ENCODE measurements around the gene SEPTIN1. TPM values are rescaled to one million over a fixed set of nuclear protein-coding genes. Genes with fewer than 3 reads are reported as not detected.

The SEPTIN1 gene
- total RNA-seq, 2 donors from 2014 or later: 192 to 207 TPM

- DNase-seq (ENCODE audit: low spot score): no peak
- Mint-ChIP-seq H3K4me3 (peak overlapping the region; percentile 90), H3K4me1 (ENCODE audit: low read depth in 2 of 2) (peaks cover 46 to 55% of the 10 kb centered on the region in 2 donors), H3K27ac (peak overlapping the region; percentile 19 to 79), H3K9me3 (no peaks in the 10 kb centered on the region), H3K27me3 (no peaks in the 10 kb centered on the region), H3K36me3 (peaks cover 14% of the 10 kb centered on the region)
- ATAC-seq: no peak
Measured at GRCh38 chr16:30366511-30366910, 15.8 kb downstream of the SEPTIN1 start.

DNA sequence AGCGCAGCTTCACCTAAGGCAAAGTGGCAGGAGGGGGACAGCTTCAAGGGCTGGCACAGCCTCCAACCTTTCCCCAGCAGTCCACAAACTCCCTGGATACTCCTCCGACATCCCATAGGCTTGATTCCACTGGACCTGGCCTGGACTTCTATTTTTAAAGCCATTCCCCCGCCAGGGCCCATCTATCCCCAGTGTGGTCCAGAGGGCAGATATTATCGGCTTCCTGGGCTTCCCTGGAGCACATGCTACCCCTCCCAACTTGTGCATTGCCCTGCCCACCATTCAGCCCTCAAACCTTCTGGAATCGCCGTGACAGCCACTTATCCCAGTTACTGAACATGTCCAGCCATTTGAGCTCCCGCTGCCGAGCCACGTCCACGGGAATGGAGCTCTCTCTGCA is 17.2 kb downstream of the SEPTIN1 start:
- Mint-ChIP-seq H3K36me3 (peaks cover 14% of the 10 kb centered on the region), H3K4me1 (ENCODE audit: low read depth in 2 of 2) (peaks cover 50 to 53% of the 10 kb centered on the region in 2 donors), H3K9me3 (no peaks in the 10 kb centered on the region), H3K27me3 (no peaks in the 10 kb centered on the region), H3K4me3 (no peak overlapping the region), H3K27ac (peak overlapping the region; percentile 7 to 12)
- no peak for DNase-seq (ENCODE audit: low spot score)
- no peak for ATAC-seq

DNA sequence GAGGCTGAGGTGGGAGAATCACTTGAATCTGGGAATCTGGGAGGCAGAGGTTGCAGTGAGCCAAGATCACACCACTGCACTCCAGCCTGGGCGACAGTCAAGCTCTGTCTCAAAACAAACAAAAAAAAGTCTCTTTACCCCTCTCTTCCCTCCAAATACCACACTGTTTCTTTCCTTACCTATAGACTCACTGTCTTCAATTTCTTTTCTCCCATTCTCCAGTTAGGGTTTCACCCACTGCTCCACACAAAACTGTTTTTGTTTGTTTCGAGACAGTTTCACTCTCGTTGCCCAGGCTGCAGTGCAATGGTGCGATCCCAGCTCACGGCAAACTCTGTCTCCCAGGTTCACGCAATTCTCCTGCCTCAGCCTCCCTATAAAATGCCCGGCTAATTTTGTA is 21.2 kb downstream of the SEPTIN1 start:
- Mint-ChIP-seq H3K27ac (peak overlapping the region in 1 of 2 donors; percentile 4), H3K27me3 (no peaks in the 10 kb centered on the region), H3K4me3 (no peak overlapping the region), H3K4me1 (ENCODE audit: low read depth in 2 of 2) (peaks cover 31 to 34% of the 10 kb centered on the region in 2 donors), H3K36me3 (peaks cover 14% of the 10 kb centered on the region), H3K9me3 (no peaks in the 10 kb centered on the region)
- ATAC-seq (no peak), DNase-seq (ENCODE audit: low spot score) (no peak)

DNA sequence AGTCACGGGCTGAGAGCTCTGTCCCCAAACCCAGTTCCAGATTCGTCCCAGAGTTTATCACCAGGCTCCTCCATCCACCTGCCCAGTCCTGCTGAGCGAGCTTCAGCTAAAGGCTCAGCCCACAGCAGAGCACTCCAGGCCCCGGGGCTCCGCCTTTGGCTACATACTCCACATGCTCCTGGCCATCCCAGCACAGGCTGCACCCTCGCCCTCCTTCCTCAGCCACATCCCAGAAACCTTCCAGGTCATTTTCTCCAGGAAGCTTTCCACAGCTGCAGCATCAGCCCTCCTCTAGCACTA is 22.5 kb downstream of the SEPTIN1 start:
- H3K9me3 Mint-ChIP-seq: no peaks in the 10 kb centered on the region
- H3K4me3 Mint-ChIP-seq: no peak overlapping the region
- DNase-seq (ENCODE audit: low spot score) (no peak), ATAC-seq (no peak)
- H3K36me3 Mint-ChIP-seq: peaks cover 14% of the 10 kb centered on the region
- no peaks in the 10 kb centered on the region for H3K27me3 Mint-ChIP-seq
- H3K4me1 Mint-ChIP-seq (ENCODE audit: low read depth in 2 of 2): peaks cover 30 to 36% of the 10 kb centered on the region in 2 donors
- no peak overlapping the region for H3K27ac Mint-ChIP-seq

GRCh38 chr16:30358990-30359870 is 23.1 kb downstream of the SEPTIN1 start:
- Mint-ChIP-seq H3K27me3 (no peaks in the 10 kb centered on the region), H3K4me1 (ENCODE audit: low read depth in 2 of 2) (peaks cover 35 to 40% of the 10 kb centered on the region in 2 donors), H3K36me3 (peaks cover 14% of the 10 kb centered on the region), H3K9me3 (no peaks in the 10 kb centered on the region), H3K27ac (no peak overlapping the region), H3K4me3 (no peak overlapping the region)
- ATAC-seq (no peak), DNase-seq (ENCODE audit: low spot score) (no peak)

DNA sequence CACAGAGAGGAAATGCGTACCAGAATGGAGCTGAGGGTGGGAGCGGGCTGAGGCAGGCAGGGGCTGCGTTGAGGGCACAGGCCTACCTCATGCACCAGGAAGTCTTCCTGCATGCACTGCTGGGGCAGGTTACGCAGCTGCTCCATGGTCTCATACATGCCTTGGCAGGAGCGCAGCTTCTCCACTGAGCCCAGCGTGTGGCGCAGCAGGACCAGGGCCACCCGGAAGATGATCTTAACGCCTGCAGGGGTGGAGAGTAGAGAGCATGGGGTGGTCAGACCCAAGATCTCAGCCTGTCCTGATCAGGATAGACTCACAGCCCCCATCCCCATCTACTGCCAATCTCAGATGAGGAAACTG is 23.8 kb downstream of the SEPTIN1 start:
- DNase-seq (ENCODE audit: low spot score) (no peak), ATAC-seq (no peak)
- peaks cover 41 to 46% of the 10 kb centered on the region in 2 donors for H3K4me1 Mint-ChIP-seq (ENCODE audit: low read depth in 2 of 2)
- H3K27ac Mint-ChIP-seq: no peak overlapping the region
- H3K36me3 Mint-ChIP-seq: peaks cover 14% of the 10 kb centered on the region
- H3K27me3 Mint-ChIP-seq: no peaks in the 10 kb centered on the region
- no peaks in the 10 kb centered on the region for H3K9me3 Mint-ChIP-seq
- no peak overlapping the region for H3K4me3 Mint-ChIP-seq

DNA sequence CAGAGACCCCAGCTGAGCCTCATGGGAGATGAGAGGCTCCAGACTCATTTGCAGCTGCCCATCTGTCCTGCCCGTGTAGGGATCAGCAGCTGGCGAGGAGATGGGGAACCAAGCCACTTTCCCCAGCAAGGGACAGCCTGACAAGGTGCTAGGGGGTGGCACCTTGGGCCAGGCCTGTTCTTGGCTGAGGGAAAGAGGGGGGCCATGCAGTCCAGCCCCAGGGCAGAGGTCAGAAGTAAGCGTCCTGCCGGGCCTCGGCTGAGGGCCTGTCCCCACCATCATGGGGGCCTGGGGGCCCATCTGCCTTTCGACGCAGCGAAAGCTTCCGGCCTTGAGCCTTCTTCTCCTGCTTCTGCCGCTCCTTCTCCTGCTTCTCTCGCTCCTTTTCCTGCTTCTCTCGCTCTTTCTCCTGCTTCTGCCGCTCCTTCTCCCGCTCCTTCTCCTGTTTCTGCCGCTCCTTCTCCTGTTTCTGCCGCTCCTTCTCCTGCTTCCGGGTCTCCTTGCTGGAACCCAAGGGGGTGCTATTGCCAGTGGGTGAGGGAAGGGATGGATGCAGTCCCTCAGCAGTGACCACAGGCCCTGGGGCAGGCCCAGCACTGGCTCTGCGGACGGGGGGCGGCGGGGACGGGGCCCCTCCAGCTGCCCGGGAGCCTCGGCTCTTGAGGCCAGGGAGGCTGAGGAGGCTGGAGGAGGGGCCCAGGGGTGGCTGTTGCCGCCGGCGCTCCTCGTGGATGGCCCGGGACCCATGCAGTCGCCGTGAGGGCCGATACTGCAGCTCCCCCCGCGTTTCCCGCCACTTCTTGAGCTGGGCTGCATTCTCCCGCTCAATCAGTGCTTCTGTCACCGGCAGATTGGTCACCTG is 24.4 kb downstream of the SEPTIN1 start:
- no peak overlapping the region for H3K4me3 Mint-ChIP-seq
- no peaks in the 10 kb centered on the region for H3K9me3 Mint-ChIP-seq
- H3K27me3 Mint-ChIP-seq: no peaks in the 10 kb centered on the region
- no peak for ATAC-seq
- DNase-seq (ENCODE audit: low spot score): no peak
- H3K4me1 Mint-ChIP-seq (ENCODE audit: low read depth in 2 of 2): peaks cover 36 to 45% of the 10 kb centered on the region in 2 donors
- peak overlapping the region in 1 of 2 donors; percentile 99 for H3K27ac Mint-ChIP-seq
- H3K36me3 Mint-ChIP-seq: peaks cover 9% of the 10 kb centered on the region

DNA sequence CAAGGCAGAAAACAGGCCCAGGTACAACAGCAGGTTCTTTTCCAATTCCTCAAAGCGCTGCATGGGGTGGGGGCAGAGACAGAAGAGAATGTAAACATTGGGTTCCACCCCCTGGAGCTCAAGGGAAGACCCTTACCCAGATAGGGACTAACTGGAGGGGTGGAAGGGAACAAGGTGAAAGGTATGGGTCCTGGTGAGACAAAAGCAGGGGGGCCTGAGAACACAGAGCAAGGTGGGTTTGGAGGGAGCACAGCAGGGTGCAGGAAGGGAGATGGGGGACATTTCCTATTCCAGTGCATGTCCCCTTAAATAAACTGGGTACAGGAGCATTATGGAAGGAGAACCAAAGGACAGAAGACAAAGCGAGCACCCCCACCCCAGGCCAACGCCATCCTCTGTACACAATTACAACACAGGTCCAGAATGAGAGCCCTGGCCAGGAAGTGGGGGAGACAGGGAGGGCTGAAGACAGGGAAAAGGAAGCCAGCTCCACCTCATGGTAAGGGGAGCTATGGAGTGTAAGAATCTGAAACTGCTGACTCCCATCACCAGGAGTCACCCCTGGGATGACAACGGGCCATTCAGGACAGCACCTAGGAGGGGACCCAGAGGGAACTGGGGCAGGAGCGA is 25.2 kb downstream of the SEPTIN1 start:
- Mint-ChIP-seq H3K27ac (peak overlapping the region; percentile 11 to 99), H3K4me3 (no peak overlapping the region), H3K9me3 (no peaks in the 10 kb centered on the region), H3K27me3 (no peaks in the 10 kb centered on the region), H3K36me3 (peaks cover 1% of the 10 kb centered on the region), H3K4me1 (ENCODE audit: low read depth in 2 of 2) (peaks cover 37 to 44% of the 10 kb centered on the region in 2 donors)
- ATAC-seq (no peak), DNase-seq (ENCODE audit: low spot score) (peak; percentile 40)

- H3K4me3 Mint-ChIP-seq: peak overlapping the region; percentile 95
- no peaks in the 10 kb centered on the region for H3K36me3 Mint-ChIP-seq
- peaks cover 43 to 47% of the 10 kb centered on the region in 2 donors for H3K4me1 Mint-ChIP-seq (ENCODE audit: low read depth in 2 of 2)
- H3K9me3 Mint-ChIP-seq: no peaks in the 10 kb centered on the region
- H3K27me3 Mint-ChIP-seq: no peaks in the 10 kb centered on the region
- ATAC-seq: no peak
- DNase-seq (ENCODE audit: low spot score): peak; percentile 56
- peak overlapping the region; percentile 92 to 99 for H3K27ac Mint-ChIP-seq
Measured at GRCh38 chr16:30356401-30357084, 25.8 kb downstream of the SEPTIN1 start.

DNA sequence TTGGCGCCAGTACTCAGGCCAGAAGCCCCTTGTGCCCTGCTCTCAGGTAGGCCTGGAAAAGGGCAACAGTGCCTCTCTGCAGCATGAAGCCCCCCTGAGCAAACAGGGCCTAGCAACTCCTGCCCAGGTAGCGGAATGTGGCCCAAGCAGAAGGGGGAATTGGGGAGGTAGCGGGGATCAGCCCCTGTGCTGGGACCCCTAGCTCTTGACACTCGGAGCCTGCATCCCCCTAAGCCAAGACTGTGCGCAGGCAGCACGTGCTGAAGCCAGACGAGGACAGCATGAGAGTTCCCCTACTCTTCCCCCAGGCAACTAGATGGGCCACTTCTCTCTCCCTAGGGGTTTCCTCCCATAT is 26.4 kb downstream of the SEPTIN1 start:
- H3K4me1 Mint-ChIP-seq (ENCODE audit: low read depth in 2 of 2): peaks cover 49 to 51% of the 10 kb centered on the region in 2 donors
- H3K27me3 Mint-ChIP-seq: no peaks in the 10 kb centered on the region
- peak overlapping the region; percentile 95 for H3K4me3 Mint-ChIP-seq
- DNase-seq (ENCODE audit: low spot score) (no peak), ATAC-seq (no peak)
- no peaks in the 10 kb centered on the region for H3K9me3 Mint-ChIP-seq
- peak overlapping the region; percentile 92 to 99 for H3K27ac Mint-ChIP-seq
- H3K36me3 Mint-ChIP-seq: no peaks in the 10 kb centered on the region

DNA sequence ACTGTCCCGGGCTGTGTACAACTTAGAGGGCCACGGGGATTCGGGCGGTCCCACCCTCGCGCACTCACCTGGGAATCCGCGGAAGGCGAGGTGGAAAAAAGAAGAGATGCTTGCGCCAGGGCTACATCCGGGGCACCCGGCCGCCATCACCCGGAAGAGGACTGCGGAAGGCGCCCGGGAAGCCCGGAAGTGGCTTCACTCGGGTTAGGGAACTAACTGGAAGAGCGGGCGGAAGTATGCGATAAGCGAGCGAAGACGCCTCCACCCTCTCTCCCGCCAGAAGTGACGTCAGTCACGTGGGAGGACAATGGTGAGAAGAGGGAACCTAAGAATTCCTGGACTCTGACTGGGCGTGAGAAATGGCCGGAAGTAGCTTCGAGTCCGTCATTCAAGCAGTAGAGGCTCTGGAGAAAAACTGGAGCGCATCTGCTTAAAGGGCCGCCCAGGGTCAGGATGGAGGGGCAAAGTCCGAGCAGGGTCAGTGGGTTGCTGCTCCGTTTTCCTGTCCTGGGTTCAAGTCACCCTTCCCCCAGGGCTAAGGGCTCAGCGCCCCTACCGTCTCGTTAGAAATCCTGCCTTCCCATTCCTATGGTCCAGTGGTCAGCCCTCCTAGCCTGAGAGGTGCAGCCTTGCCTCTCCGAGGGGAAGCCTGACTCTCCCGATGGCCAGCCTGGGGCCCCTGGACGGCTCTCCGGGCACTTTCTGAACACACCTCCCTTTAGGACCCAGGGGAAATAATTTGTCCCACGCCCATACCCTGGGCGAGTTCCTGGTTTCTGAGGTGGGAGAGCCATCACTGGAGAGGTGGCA is 27.0 kb downstream of the SEPTIN1 start, which contains the start of gene CD2BP2:
Gene CD2BP2 (minus strand): TSS at position 165 of the 810 bp plus-strand sequence. CDS start 627 bp downstream, outside the sequence.
- peak; percentile 95 for DNase-seq (ENCODE audit: low spot score)
- H3K27me3 Mint-ChIP-seq: no peaks in the 10 kb centered on the region
- no peaks in the 10 kb centered on the region for H3K9me3 Mint-ChIP-seq
- peak within 1 kb of the TSS; percentile 92 to 99 for H3K27ac Mint-ChIP-seq
- H3K36me3 Mint-ChIP-seq: peaks cover 3% of the 10 kb centered on the region
- H3K4me1 Mint-ChIP-seq (ENCODE audit: low read depth in 2 of 2): peaks cover 52% of the 10 kb centered on the region in 2 donors
- H3K4me3 Mint-ChIP-seq: peak within 1 kb of the TSS; percentile 95
- ATAC-seq: peak; percentile 85 to 91

DNA sequence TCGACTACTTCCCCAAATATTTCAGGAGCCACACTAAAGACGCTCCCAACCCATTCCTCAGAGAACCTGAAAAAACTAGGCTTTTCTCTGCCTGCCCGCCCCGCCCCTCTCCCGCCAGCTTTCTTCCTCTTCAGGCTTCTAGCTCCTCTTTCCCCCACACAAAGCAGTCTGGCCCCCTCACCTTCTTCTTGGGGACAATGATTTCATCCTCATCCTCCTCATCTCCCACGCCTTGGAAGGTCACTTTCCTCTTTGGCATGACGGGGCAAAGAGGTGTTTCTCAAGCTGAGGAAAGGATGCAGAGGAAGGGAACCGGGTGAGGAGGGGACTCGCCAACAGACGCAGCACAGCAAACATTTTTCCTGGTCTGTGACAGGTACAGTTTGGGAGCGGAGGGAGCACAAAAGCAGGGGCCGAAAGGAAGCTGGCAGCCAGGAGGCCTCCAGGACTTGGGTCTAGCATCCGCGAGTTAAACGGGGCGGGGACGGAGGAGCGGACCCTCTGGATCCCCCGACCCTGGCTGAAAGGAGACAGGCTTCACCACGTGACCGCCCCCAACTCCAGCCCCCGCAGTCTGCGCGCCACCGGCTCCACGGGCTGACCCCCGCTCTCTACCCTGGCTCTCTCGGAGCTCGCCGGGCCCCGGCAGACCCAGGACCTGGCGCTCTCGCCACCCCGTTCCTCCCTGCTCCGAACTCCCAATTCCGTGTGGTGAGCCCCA is 27.8 kb downstream of the SEPTIN1 start:
- Mint-ChIP-seq H3K27ac (peak overlapping the region; percentile 92 to 99), H3K27me3 (no peaks in the 10 kb centered on the region), H3K36me3 (peaks cover 5% of the 10 kb centered on the region), H3K4me1 (ENCODE audit: low read depth in 2 of 2) (peaks cover 56 to 58% of the 10 kb centered on the region in 2 donors), H3K4me3 (peak overlapping the region; percentile 95), H3K9me3 (no peaks in the 10 kb centered on the region)
- ATAC-seq (peak; percentile 22 to 40), DNase-seq (ENCODE audit: low spot score) (no peak)

All from natural killer cell treated with Interleukin-12 subunit alpha and Interleukin-12 subunit beta and Interleukin-15 and Interleukin-18, amount 100 ng/mL, for 72 hours (primary cell).